ENCODE results near the gene MYO9A. TPM values are rescaled to one million over a fixed set of nuclear protein-coding genes. Genes with fewer than 3 reads are reported as not detected.

MYO9A gene
- total RNA-seq, 4 donors from 2014 or later: 71.1 to 96.8 (median 80.8) TPM

GRCh38 chr15:71891026-71891425 lies 226.9 kb downstream of the MYO9A start:
- WGBS: 69% methylated on average over 4 of the region's 4 CpGs
- no peak overlapping the region for H3K27ac ChIP-seq (replicated peaks in 1 of 4)
- intact Hi-C loops (cut with DNase I): no loop called here
- no peak overlapping the region for H3K4me3 ChIP-seq
- peaks cover 0 to 4% (median 0%) of the 10 kb centered on the region in 4 donors for H3K4me1 ChIP-seq
- no peaks in the 10 kb centered on the region for H3K9me3 ChIP-seq
- peaks cover 5 to 62% (median 29%) of the 10 kb centered on the region in 4 donors for H3K36me3 ChIP-seq
- DNase-seq (ENCODE audit: extremely low spot score): no peak
- H3K27me3 ChIP-seq: no peaks in the 10 kb centered on the region
- TF ChIP-seq POLR2AphosphoS5 (IDR thresholded peaks at IDR 0.05): no peak
- no peak for TF ChIP-seq POLR2A (IDR thresholded peaks at IDR 0.05; ENCODE audit: low read depth)
- TF ChIP-seq EP300 (IDR thresholded peaks at IDR 0.05): no peak
- TF ChIP-seq CTCF (IDR thresholded peaks at IDR 0.05): no peak

GRCh38 chr15:71889947-71890346 lies 228.0 kb downstream of the MYO9A start:
- intact Hi-C loops (cut with DNase I): no loop called here
- 100% methylated on average over 1 of the region's 1 CpG for WGBS

GRCh38 chr15:71889385-71889784 lies 228.6 kb downstream of the MYO9A start:
- no peak overlapping the region for H3K4me3 ChIP-seq
- no peaks in the 10 kb centered on the region for H3K27me3 ChIP-seq
- peaks cover 0 to 4% (median 0%) of the 10 kb centered on the region in 4 donors for H3K4me1 ChIP-seq
- no peaks in the 10 kb centered on the region for H3K9me3 ChIP-seq
- peaks cover 5 to 67% (median 30%) of the 10 kb centered on the region in 4 donors for H3K36me3 ChIP-seq
- DNase-seq (ENCODE audit: extremely low spot score): no peak
- H3K27ac ChIP-seq (replicated peaks in 1 of 4): no peak overlapping the region
- intact Hi-C loops (cut with DNase I): no loop called here
- TF ChIP-seq POLR2A (IDR thresholded peaks at IDR 0.05; ENCODE audit: low read depth) (no peak), CTCF (IDR thresholded peaks at IDR 0.05) (no peak), POLR2AphosphoS5 (IDR thresholded peaks at IDR 0.05) (no peak), EP300 (IDR thresholded peaks at IDR 0.05) (no peak)

More at GRCh38 chr15:71889947-71890346, 228.0 kb downstream of the MYO9A start:
- Histone ChIP-seq H3K4me1 (peaks cover 0 to 4% (median 0%) of the 10 kb centered on the region in 4 donors), H3K27me3 (no peaks in the 10 kb centered on the region), H3K9me3 (no peaks in the 10 kb centered on the region), H3K36me3 (peaks cover 5 to 70% (median 30%) of the 10 kb centered on the region in 4 donors), H3K4me3 (no peak overlapping the region), H3K27ac (replicated peaks in 1 of 4) (no peak overlapping the region)
- DNase-seq (ENCODE audit: extremely low spot score): no peak
- TF ChIP-seq EP300 (IDR thresholded peaks at IDR 0.05): no peak
- no peak for TF ChIP-seq POLR2A (IDR thresholded peaks at IDR 0.05; ENCODE audit: low read depth)
- TF ChIP-seq CTCF (IDR thresholded peaks at IDR 0.05): no peak
- no peak for TF ChIP-seq POLR2AphosphoS5 (IDR thresholded peaks at IDR 0.05)

GRCh38 chr15:71888797-71889196 lies 229.2 kb downstream of the MYO9A start:
- Histone ChIP-seq H3K4me1 (peaks cover 0 to 4% (median 0%) of the 10 kb centered on the region in 4 donors), H3K27me3 (no peaks in the 10 kb centered on the region), H3K27ac (replicated peaks in 1 of 4) (no peak overlapping the region), H3K4me3 (no peak overlapping the region), H3K9me3 (no peaks in the 10 kb centered on the region), H3K36me3 (peaks cover 5 to 63% (median 28%) of the 10 kb centered on the region in 4 donors)
- no peak for DNase-seq (ENCODE audit: extremely low spot score)
- intact Hi-C loops (cut with DNase I): no loop called here
- TF ChIP-seq POLR2A (IDR thresholded peaks at IDR 0.05; ENCODE audit: low read depth): no peak
- no peak for TF ChIP-seq EP300 (IDR thresholded peaks at IDR 0.05)
- no peak for TF ChIP-seq POLR2AphosphoS5 (IDR thresholded peaks at IDR 0.05)
- no peak for TF ChIP-seq CTCF (IDR thresholded peaks at IDR 0.05)
- WGBS: 94% methylated on average over 1 of the region's 1 CpG

GRCh38 chr15:71885390-71885789 lies 232.6 kb downstream of the MYO9A start:
- intact Hi-C loops (cut with DNase I): no loop called here

More at GRCh38 chr15:71885390-71885789, 232.6 kb downstream of the MYO9A start:
- Histone ChIP-seq H3K4me3 (no peak overlapping the region), H3K9me3 (no peaks in the 10 kb centered on the region), H3K27ac (replicated peaks in 1 of 4) (no peak overlapping the region), H3K36me3 (peaks cover 17 to 77% (median 38%) of the 10 kb centered on the region in 4 donors), H3K4me1 (no peaks in the 10 kb centered on the region), H3K27me3 (no peaks in the 10 kb centered on the region)
- TF ChIP-seq POLR2A (IDR thresholded peaks at IDR 0.05; ENCODE audit: low read depth) (no peak), CTCF (IDR thresholded peaks at IDR 0.05) (no peak), POLR2AphosphoS5 (IDR thresholded peaks at IDR 0.05) (no peak), EP300 (IDR thresholded peaks at IDR 0.05) (no peak)
- DNase-seq (ENCODE audit: extremely low spot score): no peak
- 88% methylated on average over 6 of the region's 6 CpGs for WGBS
